Measurements from ENCODE around the gene BTNL3.
"Not testable (repeated sequence)": the region's sequence is repeated elsewhere in the genome, so short reads cannot be mapped to it uniquely, and the experiment has no call there.

BTNL3 gene

DNA sequence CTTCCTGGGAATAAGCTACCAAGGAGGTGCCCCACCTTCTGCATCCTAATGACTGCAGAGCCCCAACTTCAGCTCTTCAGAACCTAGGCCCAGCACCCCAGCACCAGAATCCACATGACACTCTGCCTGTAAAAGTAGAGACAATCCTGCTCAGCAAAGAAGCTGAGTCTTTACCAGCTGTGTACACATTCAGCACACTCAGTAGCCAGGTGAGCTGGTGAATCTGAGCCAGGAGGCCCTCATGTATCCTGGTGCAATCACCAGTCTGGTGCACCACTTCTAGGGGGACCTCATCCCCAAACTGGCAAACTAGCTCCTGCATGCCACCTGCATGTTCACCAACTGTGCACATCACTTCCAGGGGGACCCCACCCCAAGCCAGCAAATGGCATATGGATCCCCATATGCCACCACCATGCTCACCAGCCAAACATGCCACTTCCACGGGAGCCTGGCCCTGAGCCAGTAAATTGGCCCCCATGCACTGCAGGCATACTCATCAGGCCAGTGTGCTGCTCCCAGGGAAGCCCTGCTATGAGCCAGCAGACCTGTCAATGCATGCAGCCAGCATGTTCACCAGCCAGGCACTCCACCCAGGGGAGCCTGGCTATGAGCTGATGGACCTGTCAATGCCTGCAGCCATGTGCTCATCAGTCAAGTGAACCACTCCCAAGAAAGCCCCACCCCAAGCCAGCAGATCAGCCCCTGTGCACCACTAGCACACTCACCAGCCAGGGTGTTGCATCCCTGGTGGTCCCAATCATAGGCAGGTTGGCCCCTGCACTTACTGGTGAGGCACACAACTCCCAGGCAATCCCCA, 35.8 kb downstream of the BTNL3 start:
- DNase-seq (ENCODE audit: low read depth) = no peak

- DNase-seq (ENCODE audit: low read depth) = no peak
Observed at GRCh38 chr5:181027452-181028031, 38.9 kb downstream of the BTNL3 start.

DNA sequence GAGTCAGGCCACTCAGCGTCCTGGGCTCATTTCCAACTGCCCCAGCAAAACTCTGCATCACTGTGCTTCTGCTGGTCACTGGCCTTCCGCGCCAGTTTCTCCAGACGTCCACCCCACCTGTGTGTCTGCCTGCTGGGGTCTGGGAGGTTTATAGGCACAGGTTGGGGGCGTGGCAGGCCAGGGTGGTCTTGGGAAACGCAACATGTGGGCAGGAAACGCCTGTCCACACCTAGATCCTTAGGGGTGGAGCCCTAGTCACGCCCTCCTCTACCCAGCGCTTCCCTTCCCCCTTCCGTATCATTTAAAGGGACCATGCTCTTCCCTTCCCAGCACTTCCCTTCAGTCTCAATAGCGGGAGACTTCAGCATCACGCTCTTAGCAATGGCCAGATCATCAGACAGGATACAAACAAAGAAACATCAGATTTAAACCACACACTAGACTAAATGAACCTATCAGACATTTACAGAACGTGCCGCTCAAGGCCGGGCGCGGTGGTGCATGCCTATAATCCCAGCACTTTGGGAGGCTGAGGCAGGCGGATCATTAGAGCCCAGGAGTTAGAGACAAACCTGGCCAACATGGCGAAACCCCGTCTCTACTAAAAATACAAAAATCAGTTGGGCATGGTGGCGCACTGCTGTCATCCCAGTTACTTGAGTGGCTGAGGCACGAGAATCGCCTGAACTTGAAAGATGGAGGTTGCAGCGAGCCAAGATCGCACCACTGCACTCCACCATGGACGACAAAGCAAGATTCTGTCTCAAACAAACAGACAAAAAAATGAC, 39.6 kb downstream of the BTNL3 start:
- no peak for DNase-seq (ENCODE audit: low read depth)

DNA sequence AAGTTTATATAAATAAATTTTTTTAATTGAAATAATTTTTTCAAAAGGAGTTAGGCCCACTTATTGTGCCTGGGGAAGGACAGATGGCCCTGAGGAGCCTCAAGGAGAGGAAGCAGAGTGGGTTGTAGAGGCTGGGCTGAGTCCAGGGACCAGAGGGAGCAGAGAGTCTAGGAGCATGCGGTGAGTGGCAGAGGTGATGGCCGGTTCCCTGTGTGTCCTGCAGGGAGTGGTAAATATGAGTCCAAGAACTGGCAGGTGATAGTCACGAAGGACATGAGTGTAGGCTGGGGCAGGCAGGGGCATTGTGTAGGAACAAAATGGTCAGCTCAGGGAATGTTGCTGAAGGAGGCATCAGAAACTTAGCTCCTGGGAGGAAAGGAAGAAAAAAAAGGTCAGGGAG, 43.1 kb downstream of the BTNL3 start:
- DNase-seq (ENCODE audit: low read depth) = no peak

- DNase-seq (ENCODE audit: low read depth) = no peak
Observed at GRCh38 chr5:181035991-181036815, 47.6 kb downstream of the BTNL3 start.

DNA sequence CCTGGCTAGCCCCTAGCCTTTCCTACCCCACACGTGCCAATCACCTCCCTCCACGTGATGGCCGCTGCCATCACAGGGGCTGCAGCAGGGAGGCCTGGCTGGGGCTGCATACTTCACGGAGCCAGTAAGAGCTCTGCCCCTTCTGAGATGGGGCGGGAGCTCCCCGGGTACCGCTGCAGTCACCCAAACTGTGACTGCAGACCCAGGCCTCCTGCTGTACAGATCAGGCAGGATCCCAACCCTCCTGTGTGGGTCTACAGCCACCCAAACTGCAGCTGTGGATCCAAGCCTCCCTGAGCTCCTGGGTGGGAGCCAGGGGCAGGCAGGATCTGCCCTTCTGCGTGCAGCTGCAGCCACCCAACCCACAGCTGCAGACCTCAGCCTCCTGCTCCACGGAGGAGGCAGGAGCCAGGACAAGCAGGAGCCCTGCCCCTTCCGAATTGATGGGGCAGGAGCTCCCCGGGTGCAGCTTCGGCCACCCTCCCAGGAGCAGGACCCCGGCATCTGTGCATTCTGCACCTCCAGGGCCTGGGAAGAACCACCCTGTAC, 48.2 kb downstream of the BTNL3 start:
- no peak for DNase-seq (ENCODE audit: low read depth)

DNA sequence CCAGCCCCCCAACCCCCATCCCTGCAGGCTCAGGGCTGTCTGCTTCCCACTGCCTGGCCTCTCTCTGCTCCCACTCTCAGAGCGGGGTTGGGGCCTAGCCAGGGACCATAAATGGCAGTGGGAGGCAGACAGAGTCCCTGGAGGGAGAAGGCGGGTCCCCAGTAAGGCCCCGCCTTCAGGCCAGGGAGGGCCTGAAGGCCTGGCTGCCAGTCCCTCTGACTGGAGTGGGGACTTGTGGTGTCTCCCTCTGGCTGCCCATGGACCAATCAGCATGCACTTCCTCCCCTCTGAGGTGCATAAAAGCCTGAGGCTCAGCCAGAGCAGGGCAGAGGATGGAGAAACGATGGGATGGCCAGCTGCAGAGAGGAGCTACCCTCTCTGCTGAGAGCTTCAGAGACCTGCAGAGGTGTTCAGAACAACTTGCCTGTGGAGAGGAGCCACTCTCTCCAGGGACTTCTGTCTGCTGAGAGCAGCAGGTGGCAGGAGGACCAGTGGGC, 48.8 kb downstream of the BTNL3 start:
- no peak for DNase-seq (ENCODE audit: low read depth)

DNA sequence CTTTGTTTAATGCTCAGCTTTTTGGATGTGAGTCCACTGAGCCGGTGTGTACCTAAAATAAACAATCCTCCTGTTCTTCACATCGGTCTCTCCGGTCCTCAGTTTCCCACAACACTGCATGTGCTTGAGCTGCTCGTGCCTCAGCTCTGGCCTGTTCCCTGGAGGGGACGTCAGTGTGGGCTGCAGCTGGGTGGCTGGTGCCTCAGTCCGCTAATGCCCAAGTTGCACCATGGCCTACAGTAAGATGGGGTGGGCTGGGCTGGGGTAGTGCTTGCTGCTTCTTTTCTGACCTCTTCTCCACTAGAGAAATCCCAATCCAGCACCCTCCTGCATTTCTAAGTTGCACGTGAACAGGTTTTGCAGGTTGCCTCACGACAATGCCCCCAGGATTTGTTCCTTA, 50.8 kb downstream of the BTNL3 start:
- no peak for DNase-seq (ENCODE audit: low read depth)

- DNase-seq (ENCODE audit: low read depth) = no peak
Observed at GRCh38 chr5:181039931-181040630, 51.4 kb downstream of the BTNL3 start, which contains the start of gene BTNL9. BTNL9 (plus strand) TSS chr5:181040266; CDS start chr5:181045490, 5,224 bp downstream.

DNA sequence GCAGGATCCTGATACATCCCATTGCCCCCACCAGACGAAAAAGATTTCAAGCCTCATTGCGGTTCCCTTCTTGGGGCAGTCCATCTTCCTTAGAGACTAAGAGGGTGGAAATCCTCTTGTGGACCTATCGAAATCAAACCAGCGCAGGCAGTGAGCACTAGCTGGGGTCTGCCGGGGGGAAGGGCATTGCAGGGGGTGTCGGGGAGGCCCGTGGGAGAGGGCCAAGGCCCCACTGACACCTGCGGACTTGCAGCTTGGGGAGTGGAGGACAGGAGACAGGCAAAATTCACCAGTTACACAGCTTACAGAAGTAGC, 51.9 kb downstream of the BTNL3 start:
- DNase-seq (ENCODE audit: low read depth) = no peak

DNA sequence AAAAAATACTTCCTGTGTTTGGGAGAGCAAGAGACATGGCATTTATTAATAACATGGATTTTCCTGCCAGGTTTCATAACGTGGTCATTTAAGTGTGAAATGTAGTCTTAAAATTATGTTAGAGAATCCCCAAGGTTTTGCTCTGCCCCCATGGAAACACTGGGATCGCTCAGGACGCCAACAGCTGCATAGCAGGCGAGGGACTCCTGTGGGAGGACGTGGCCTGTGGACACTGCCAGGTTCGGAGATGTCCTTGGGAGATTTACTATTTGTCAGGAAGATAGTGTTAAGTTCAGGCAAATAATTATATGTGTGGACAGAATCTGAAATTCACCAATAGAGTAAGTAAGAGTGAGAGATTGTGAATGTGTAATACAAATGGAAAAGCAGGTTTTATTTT, 52.4 kb downstream of the BTNL3 start:
- DNase-seq (ENCODE audit: low read depth) = no peak

- no peak for DNase-seq (ENCODE audit: low read depth)
Observed at GRCh38 chr5:181042036-181042713, 53.5 kb downstream of the BTNL3 start.

DNA sequence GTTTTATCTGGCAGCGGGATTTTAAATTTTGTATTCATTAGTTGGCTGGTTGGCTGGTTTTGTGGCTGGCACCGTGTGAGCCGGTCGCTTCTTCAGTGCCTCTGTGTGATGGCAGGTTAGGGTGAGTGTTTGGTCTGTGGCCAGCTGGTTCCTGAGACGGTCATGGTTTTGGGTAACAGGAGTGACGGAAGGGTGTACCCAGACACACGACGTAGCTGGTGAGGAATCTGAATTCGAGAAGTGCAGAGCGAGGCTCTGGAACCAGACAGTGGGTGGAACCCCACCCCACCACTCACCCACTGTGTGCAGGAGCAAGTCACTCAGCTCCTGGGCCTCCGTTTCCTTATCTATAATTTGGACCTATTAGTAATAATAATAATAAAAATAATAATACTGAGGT, 54.1 kb downstream of the BTNL3 start:
- DNase-seq (ENCODE audit: low read depth) = no peak

GRCh38 chr5:181043285-181044092, 54.8 kb downstream of the BTNL3 start:
- no peak for DNase-seq (ENCODE audit: low read depth)

- DNase-seq (ENCODE audit: low read depth) = no peak
Observed at GRCh38 chr5:181044093-181044599, 55.5 kb downstream of the BTNL3 start.

- no peak for DNase-seq (ENCODE audit: low read depth)
Observed at GRCh38 chr5:181044662-181045305, 56.1 kb downstream of the BTNL3 start.

GRCh38 chr5:181045316-181045715, 56.7 kb downstream of the BTNL3 start:
- no peak for DNase-seq (ENCODE audit: low read depth)

DNA sequence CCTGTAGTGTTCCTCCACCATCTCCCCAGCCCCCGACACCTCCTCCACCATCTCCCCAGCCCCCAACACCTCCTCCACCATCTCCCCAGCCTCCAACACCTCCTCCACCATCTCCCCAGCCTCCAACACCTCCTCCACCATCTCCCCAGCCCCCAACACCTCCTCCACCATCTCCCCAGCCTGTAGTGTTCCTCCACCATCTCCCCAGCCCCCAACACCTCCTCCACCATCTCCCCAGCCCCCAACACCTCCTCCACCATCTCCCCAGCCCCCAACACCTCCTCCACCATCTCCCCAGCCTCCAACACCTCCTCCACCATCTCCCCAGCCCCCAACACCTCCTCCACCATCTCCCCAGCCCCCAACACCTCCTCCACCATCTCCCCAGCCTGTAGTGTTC, 57.2 kb downstream of the BTNL3 start:
- not testable (repeated sequence) for DNase-seq (ENCODE audit: low read depth)

GRCh38 chr5:181047288-181047687, 58.6 kb downstream of the BTNL3 start:
- no peak for DNase-seq (ENCODE audit: low read depth)

Measured in stimulated activated CD8-positive, alpha-beta memory T cell treated with anti-CD3 and anti-CD28 coated beads, Interleukin-15, amount 100 ng/mL, for 1 hour (primary cell).